Measurements from ENCODE around the gene NDST1. TPM values are rescaled to one million over a fixed set of nuclear protein-coding genes. Genes with fewer than 3 reads are reported as not detected.

NDST1 gene
- total RNA-seq, 2 experiments from 2014 or later: 1.1 to 1.6 TPM

DNA sequence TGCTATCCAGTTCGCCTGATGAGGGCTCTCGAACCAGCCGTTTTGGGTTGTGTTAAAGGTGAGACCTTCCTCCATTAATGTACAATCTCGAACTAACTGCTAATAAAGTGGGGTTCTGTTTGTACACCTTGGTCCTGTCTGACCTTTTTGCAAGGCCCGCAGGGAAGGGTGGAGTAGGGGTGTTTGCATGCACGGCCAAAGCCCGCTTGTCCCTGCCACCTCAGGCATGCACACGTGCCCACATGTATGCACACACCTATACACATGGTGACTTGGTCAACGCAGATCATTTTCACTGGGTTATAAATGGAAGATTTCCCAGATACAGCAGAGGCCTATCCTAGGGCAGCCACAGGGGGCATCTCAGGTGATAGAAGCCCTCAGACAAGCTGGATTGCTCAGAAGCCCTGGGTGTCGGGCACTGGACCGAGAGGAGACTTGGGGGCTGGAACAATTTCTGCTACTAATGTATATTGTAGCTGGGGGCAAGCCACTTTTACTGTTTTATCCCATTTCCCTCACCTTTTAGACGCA, 50.2 kb downstream of the NDST1 start:
- no peaks in the 10 kb centered on the region for H3K36me3 Mint-ChIP-seq (ENCODE audit: low read depth)
- POLR2A ChIA-PET: no interaction called here
- TF ChIP-seq, protein P1, sequence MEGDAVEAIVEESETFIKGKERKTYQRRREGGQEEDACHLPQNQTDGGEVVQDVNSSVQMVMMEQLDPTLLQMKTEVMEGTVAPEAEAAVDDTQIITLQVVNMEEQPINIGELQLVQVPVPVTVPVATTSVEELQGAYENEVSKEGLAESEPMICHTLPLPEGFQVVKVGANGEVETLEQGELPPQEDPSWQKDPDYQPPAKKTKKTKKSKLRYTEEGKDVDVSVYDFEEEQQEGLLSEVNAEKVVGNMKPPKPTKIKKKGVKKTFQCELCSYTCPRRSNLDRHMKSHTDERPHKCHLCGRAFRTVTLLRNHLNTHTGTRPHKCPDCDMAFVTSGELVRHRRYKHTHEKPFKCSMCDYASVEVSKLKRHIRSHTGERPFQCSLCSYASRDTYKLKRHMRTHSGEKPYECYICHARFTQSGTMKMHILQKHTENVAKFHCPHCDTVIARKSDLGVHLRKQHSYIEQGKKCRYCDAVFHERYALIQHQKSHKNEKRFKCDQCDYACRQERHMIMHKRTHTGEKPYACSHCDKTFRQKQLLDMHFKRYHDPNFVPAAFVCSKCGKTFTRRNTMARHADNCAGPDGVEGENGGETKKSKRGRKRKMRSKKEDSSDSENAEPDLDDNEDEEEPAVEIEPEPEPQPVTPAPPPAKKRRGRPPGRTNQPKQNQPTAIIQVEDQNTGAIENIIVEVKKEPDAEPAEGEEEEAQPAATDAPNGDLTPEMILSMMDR (IDR thresholded peaks at IDR 0.05): no peak

DNA sequence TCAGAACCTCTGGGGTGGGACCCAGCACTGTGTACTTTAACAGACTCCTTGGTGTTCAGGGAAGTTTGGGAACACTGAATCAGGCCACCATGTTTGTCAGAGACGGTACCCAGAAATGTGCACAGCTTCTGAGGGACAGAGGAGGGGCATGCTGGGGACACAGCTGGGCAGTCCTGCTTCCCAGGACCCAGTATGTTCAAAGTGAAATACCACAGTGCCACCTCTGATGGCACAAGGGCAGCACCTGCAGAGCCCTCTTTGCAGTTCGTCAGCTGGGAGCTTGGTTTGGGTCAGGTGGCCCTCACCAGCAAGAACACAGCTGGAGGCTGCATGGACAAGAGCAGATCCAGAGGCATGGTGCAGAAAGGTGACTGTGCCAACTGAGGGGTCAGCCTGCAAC, 51.2 kb downstream of the NDST1 start:
- Histone ChIP-seq H3K4me1 (ENCODE audit: insufficient read depth, low read length) (no peaks in the 10 kb centered on the region), H3K36me3 (ENCODE audit: insufficient read depth, low read length) (no peaks in the 10 kb centered on the region), H3K4me3 (ENCODE audit: low read length) (no peak overlapping the region), H3K27ac (ENCODE audit: low read depth in 1 of 2, low read length in 2 of 2) (no peak overlapping the region), H3K9me3 (ENCODE audit: control insufficient read depth in 1 of 2, insufficient read depth in 1 of 2, low read length in 2 of 2) (no peaks in the 10 kb centered on the region), H3K27me3 (ENCODE audit: control insufficient read depth in 1 of 2, insufficient read depth in 2 of 2, low read length in 2 of 2) (no peaks in the 10 kb centered on the region)
- Mint-ChIP-seq H3K4me3 (no peak overlapping the region), H3K36me3 (ENCODE audit: low read depth) (no peaks in the 10 kb centered on the region), H3K27ac (no peak overlapping the region), H3K9me3 (no peaks in the 10 kb centered on the region), H3K27me3 (no peaks in the 10 kb centered on the region), H3K4me1 (ENCODE audit: low read depth) (no peaks in the 10 kb centered on the region)
- ATAC-seq (ENCODE audit: poor library complexity) (no peak), DNase-seq (no peak)
- CTCF ChIA-PET: interaction anchor here (2.2 kb wide), 1 partner anchor 288 kb away, joined by 13 read pairs; the partner anchor contains the start of gene IRGM
- intact Hi-C loops (cut with DNase I, micrococcal nuclease): loop anchor here in 1 of 2 experiments (10.0 kb wide), 1 partner anchor 556 kb away; no protein-coding TSS in a partner anchor
- POLR2A ChIA-PET: no interaction called here
- TF ChIP-seq, protein P1 (IDR thresholded peaks at IDR 0.05): no peak

More for the DNA sequence above, 50.2 kb downstream of the NDST1 start:
- no peaks in the 10 kb centered on the region for H3K36me3 ChIP-seq (ENCODE audit: insufficient read depth, low read length)
- DNase-seq (no peak), ATAC-seq (ENCODE audit: poor library complexity) (no peak)
- intact Hi-C loops (cut with DNase I, micrococcal nuclease): loop anchor here in 1 of 2 experiments (10.0 kb wide), 1 partner anchor 557 kb away; no protein-coding TSS in a partner anchor
- no peaks in the 10 kb centered on the region for H3K27me3 ChIP-seq (ENCODE audit: control insufficient read depth in 1 of 2, insufficient read depth in 2 of 2, low read length in 2 of 2)
- H3K27me3 Mint-ChIP-seq: no peaks in the 10 kb centered on the region
- H3K4me3 ChIP-seq (ENCODE audit: low read length): no peak overlapping the region
- no peaks in the 10 kb centered on the region for H3K4me1 Mint-ChIP-seq (ENCODE audit: low read depth)
- no peak overlapping the region for H3K27ac Mint-ChIP-seq
- no peaks in the 10 kb centered on the region for H3K4me1 ChIP-seq (ENCODE audit: insufficient read depth, low read length)
- H3K27ac ChIP-seq (ENCODE audit: low read depth in 1 of 2, low read length in 2 of 2): no peak overlapping the region
- CTCF ChIA-PET: interaction anchor here (0.6 kb wide), 1 partner anchor 13 kb away, joined by 3 read pairs; no protein-coding TSS in a partner anchor
- H3K9me3 Mint-ChIP-seq: no peaks in the 10 kb centered on the region
- no peak overlapping the region for H3K4me3 Mint-ChIP-seq
- no peaks in the 10 kb centered on the region for H3K9me3 ChIP-seq (ENCODE audit: control insufficient read depth in 1 of 2, insufficient read depth in 1 of 2, low read length in 2 of 2)

GRCh38 chr5:150559701-150560100, 51.8 kb downstream of the NDST1 start:
- POLR2A ChIA-PET: interaction anchor here (0.9 kb wide), 1 partner anchor 287 kb away, joined by 4 read pairs; no protein-coding TSS in a partner anchor
- no peaks in the 10 kb centered on the region for H3K4me1 ChIP-seq (ENCODE audit: insufficient read depth, low read length)
- no peaks in the 10 kb centered on the region for H3K27me3 Mint-ChIP-seq
- no peaks in the 10 kb centered on the region for H3K9me3 ChIP-seq (ENCODE audit: control insufficient read depth in 1 of 2, insufficient read depth in 1 of 2, low read length in 2 of 2)
- no peaks in the 10 kb centered on the region for H3K9me3 Mint-ChIP-seq
- no peak overlapping the region for H3K4me3 ChIP-seq (ENCODE audit: low read length)
- no peak for ATAC-seq (ENCODE audit: poor library complexity)
- H3K36me3 Mint-ChIP-seq (ENCODE audit: low read depth): no peaks in the 10 kb centered on the region
- CTCF ChIA-PET: interaction anchor here (0.9 to 2.2 kb wide), 2 partner anchors 141 to 287 kb away, joined by 3 to 13 read pairs; partner anchors contain the start of genes IRGM and RBM22
- H3K4me3 Mint-ChIP-seq: no peak overlapping the region
- TF ChIP-seq, protein P1 (IDR thresholded peaks at IDR 0.05): no peak
- H3K27ac ChIP-seq (ENCODE audit: low read depth in 1 of 2, low read length in 2 of 2): no peak overlapping the region
- no peaks in the 10 kb centered on the region for H3K36me3 ChIP-seq (ENCODE audit: insufficient read depth, low read length)
- DNase-seq: no peak
- H3K27me3 ChIP-seq (ENCODE audit: control insufficient read depth in 1 of 2, insufficient read depth in 2 of 2, low read length in 2 of 2): no peaks in the 10 kb centered on the region
- intact Hi-C loops (cut with DNase I, micrococcal nuclease): loop anchor here (2.0 to 10.0 kb wide), 6 partner anchors 97 to 555 kb away; partner anchors contain the start of gene SMIM3 (in 1 of the 2)
- H3K27ac Mint-ChIP-seq: no peak overlapping the region
- no peaks in the 10 kb centered on the region for H3K4me1 Mint-ChIP-seq (ENCODE audit: low read depth)

Data from CD4-positive, alpha-beta T cell (primary cell).